BLaER1 treated with 17β-estradiol and CSF1 and Interleukin-3, amounts not matched to agents 10 nM and 100 nM (cell line): ENCODE results near the gene CSNK2A1.
"Not testable (repeated sequence)": the region's sequence is repeated elsewhere in the genome, so short reads cannot be mapped to it uniquely, and the experiment has no call there.

ENCODE experiments used
- H3K27ac ChIP-seq, 11 experiments: shearing (Covaris generic); formaldehyde crosslinking; 2 replicates each; pipeline ENCODE4 v1.8.1; 2022
- H3K27me3 ChIP-seq, 11 experiments: shearing (Covaris generic); formaldehyde crosslinking; 2 replicates each; pipeline ENCODE4 v1.8.1; 2022
- H3K36me3 ChIP-seq, 11 experiments: shearing (Covaris generic); formaldehyde crosslinking; 2 replicates each; pipeline ENCODE4 v1.8.1; 2022
- H3K4me1 ChIP-seq, 10 experiments: shearing (Covaris generic); formaldehyde crosslinking; 2 replicates each; pipeline ENCODE4 v1.8.1; 2022
- H3K4me2 ChIP-seq, 11 experiments: shearing (Covaris generic); formaldehyde crosslinking; 2 replicates each; pipeline ENCODE4 v1.8.1; 2022
- H3K4me3 ChIP-seq, 10 experiments: shearing (Covaris generic); formaldehyde crosslinking; 2 replicates each; pipeline ENCODE4 v1.8.1; 2022
- H3K9ac ChIP-seq, 11 experiments: shearing (Covaris generic); formaldehyde crosslinking; 2 replicates each; pipeline ENCODE4 v1.8.1; 2022
- H3K9me3 ChIP-seq, 11 experiments: shearing (Covaris generic); formaldehyde crosslinking; replicated peaks in 1 of 11; 2 replicates each; pipeline ENCODE4 v1.8.1; 2022
- H4K20me1 ChIP-seq, 11 experiments: shearing (Covaris generic); formaldehyde crosslinking; 2 replicates each; pipeline ENCODE4 v1.8.1; 2022
- Cebpa-rat ChIP-seq, 11 experiments: shearing (Covaris generic); IDR thresholded peaks; 2 replicates each; pipeline ENCODE4 v1.8.1; 2022

Gene CSNK2A1

DNA sequence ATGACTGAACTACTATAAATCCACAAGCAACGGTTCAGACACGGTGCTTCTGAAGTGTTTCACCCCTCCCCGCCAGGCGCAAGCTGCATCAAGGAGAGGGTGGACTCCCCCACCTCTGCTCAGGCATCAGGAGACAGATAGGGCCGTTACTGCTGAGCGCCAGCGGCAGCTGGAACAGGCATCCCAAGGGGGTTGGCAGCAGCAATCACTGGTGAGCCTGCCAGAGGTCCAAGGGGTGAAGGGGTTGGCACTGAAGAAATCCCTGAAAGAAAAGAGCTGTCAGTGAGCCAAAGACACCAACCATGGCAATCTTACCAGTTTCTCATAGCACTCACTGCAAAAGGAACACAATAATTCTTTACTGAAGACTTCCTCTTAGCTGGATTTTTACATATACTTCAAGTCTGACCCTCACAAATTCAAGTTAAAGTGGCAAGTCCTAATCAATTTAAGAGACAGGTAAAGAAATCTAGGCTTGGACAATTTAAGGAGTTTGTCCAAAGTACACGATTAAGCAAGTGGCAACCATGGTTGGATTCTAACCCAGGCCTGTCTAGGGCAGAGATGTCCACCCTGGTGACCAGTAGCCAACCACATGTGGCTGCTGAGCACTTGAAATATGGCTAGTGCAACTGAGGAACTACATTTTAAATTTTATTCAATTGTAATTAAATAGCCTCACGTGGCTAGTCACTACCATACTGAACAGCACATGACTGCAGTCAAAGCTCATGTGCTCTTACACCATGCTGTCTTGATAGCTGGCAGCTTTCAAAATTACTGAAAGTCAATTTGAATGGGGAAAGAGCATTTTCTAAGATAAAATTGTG is 59.6 kb downstream of the CSNK2A1 start:
- TF ChIP-seq Cebpa-rat (IDR thresholded peaks at IDR 0.05), result no peak
- Histone ChIP-seq H4K20me1 (peaks cover 5 to 84% (median 38%) of the 10 kb centered on the region in 11 experiments; a peak in 18 of 22 replicates), H3K36me3 (peaks cover 86 to 98% (median 91%) of the 10 kb centered on the region in 11 experiments), H3K4me3 (no peak overlapping the region), H3K4me1 (no peaks in the 10 kb centered on the region; a peak in 1 of 20 replicates), H3K9ac (no peak overlapping the region), H3K9me3 (no peaks in the 10 kb centered on the region), H3K4me2 (no peak overlapping the region), H3K27me3 (no peaks in the 10 kb centered on the region), H3K27ac (no peak overlapping the region)

DNA sequence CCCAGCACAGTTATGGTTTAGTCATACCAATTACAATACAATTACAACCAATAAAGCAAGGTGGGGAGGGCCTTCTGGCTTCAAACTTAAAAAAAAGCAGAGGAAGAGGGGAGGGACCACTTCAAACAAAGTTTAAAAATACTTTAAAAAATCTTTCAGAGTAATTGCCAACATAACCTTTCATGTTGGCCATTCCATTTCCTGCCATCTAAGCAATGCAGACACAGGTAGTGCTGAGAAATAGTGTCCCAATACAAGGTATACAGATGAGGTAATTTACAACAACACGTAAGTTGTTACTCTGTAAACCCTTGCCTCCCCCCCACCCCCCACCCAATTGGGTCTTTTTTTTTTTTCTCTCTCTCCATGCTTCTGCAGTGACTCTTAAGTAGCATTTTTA is 62.4 kb downstream of the CSNK2A1 start:
- no peak overlapping the region for H3K27ac ChIP-seq
- peaks cover 15 to 69% (median 39%) of the 10 kb centered on the region in 11 experiments; a peak in 20 of 22 replicates for H4K20me1 ChIP-seq
- no peaks in the 10 kb centered on the region for H3K9me3 ChIP-seq
- H3K36me3 ChIP-seq, result peaks cover 85 to 95% (median 88%) of the 10 kb centered on the region in 11 experiments
- TF ChIP-seq Cebpa-rat (IDR thresholded peaks at IDR 0.05), result no peak
- H3K4me2 ChIP-seq, result no peak overlapping the region
- no peak overlapping the region; a peak in 1 of 22 replicates for H3K9ac ChIP-seq
- no peak overlapping the region for H3K4me3 ChIP-seq
- no peaks in the 10 kb centered on the region for H3K27me3 ChIP-seq
- H3K4me1 ChIP-seq, result peaks cover 0 to 5% (median 0%) of the 10 kb centered on the region in 10 experiments; a peak in 1 of 20 replicates

DNA sequence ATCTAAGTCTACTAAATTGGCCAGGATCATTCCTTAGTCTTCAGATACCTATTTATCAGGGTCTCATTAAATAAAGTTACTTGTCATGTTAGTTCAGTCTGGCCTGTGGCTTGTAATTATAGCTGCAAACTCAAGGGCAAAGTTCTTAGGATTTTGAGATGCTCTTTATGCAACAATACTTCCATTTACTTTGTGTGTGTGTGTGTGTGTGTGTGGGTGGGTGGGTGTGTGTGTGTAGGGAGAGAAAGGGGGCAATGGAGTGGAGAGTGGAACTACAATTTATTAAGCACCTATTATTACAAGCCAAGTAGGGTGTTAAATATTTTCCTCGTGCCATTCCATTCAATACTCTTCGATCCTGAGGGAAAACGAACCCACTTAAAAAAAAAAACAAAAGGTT is 63.5 kb downstream of the CSNK2A1 start:
- Histone ChIP-seq H4K20me1 (peaks cover 15 to 59% (median 39%) of the 10 kb centered on the region in 11 experiments; a peak in 20 of 22 replicates), H3K4me1 (peaks cover 0 to 5% (median 0%) of the 10 kb centered on the region in 10 experiments; a peak in 1 of 20 replicates), H3K36me3 (peaks cover 84 to 94% (median 87%) of the 10 kb centered on the region in 11 experiments), H3K9ac (no peak overlapping the region), H3K4me2 (no peak overlapping the region), H3K9me3 (no peaks in the 10 kb centered on the region), H3K27me3 (no peaks in the 10 kb centered on the region), H3K27ac (no peak overlapping the region), H3K4me3 (no peak overlapping the region)
- TF ChIP-seq Cebpa-rat (IDR thresholded peaks at IDR 0.05), result no peak

DNA sequence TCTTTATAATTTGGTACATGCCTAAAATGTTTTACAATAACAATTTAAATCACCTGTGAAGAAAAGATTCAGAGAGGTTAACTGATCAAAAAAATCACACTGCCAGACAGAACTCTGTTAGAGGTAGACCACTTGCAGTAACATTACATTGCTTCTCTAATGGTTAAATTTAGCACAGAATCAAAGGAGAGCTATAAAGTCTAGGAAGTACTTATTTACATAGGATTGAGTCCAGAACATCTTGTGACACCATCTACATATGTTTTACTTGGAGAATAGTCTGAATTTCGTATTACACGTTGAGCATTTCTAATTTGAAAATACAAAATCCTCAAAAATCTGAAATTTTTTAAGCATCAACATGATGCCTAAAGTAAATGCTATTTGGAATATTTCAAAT is 64.1 kb downstream of the CSNK2A1 start:
- H3K9me3 ChIP-seq, result peaks cover 0 to 2% (median 0%) of the 10 kb centered on the region in 11 experiments; a peak in 3 of 22 replicates
- no peak overlapping the region for H3K4me3 ChIP-seq
- H3K36me3 ChIP-seq, result peaks cover 82 to 96% (median 89%) of the 10 kb centered on the region in 11 experiments
- H3K27me3 ChIP-seq, result no peaks in the 10 kb centered on the region
- H3K9ac ChIP-seq, result no peak overlapping the region
- no peak overlapping the region for H3K27ac ChIP-seq
- no peak for TF ChIP-seq Cebpa-rat (IDR thresholded peaks at IDR 0.05)
- H4K20me1 ChIP-seq, result peaks cover 15 to 59% (median 39%) of the 10 kb centered on the region in 11 experiments; a peak in 20 of 22 replicates
- H3K4me1 ChIP-seq, result peaks cover 0 to 5% (median 0%) of the 10 kb centered on the region in 10 experiments; a peak in 1 of 20 replicates
- no peak overlapping the region for H3K4me2 ChIP-seq

DNA sequence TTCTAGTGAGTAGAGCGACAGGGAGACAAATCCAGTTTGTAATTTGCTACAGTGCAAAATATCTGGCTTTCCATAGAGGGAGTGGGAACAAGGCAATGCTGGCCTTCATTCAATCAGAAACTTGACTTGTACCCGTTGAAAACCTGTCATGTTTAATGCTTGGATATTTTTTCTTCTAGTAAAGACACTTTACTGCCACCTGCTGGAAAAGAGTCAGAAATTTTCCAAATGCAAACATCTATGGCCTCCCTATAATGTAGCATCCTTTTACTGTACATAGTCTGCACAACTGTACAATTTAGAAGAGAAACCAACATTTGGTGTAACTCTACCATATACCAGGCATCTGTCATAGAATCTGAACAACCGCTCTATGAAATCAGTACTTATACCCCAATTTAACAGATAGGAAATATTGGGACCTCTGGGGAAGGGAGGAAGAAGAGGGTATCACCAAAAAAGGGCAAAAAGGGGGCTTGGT is 64.6 kb downstream of the CSNK2A1 start:
- peaks cover 15 to 54% (median 38%) of the 10 kb centered on the region in 11 experiments; a peak in 20 of 22 replicates for H4K20me1 ChIP-seq
- peaks cover 81 to 96% (median 87%) of the 10 kb centered on the region in 11 experiments for H3K36me3 ChIP-seq
- no peak overlapping the region for H3K27ac ChIP-seq

DNA sequence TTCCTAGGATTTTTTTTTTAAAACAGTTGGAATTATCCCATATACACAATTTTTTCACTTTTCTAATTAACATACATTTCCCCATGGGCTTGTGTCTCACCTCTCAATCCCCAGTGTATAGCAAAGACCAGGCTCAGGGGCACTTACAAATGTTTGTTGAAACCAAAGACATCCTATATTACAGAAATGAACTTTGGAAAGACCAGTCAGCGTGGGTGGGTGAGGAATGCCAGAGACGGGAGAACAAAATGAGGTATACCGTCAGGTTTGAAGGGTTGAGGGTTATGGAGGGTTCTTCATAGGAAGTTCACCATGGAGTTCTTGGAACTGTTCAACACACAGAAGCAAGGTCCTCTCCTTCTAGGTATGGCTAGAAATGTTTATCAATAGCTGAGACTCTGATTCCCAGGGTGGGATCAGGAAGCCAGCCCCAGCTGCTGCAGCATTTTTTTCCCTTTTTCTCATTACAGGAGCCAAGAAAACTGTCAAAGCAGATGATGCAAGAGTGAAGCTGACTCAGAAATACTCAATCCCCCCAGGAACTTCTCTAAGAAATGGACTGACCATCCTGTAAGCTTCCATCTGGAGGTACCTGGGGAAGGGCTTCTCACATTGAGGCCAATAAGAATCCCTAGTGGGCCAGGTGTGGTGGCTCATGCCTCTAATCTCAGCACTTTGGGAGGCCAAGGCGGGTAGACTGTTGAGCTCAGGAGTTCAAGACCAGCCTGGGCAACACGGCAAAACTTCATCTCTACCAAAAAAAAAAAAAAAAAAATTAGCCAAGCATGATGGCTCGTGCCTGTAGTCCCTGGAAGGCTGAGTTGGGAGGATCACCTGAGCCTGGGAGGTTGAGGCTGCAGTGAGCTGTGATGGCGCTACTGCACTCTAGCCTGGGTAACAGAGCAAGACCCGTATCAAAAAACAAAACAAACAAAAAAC is 65.3 kb downstream of the CSNK2A1 start:
- H3K4me3 ChIP-seq, result no peak overlapping the region
- no peak overlapping the region for H3K4me2 ChIP-seq

More for the DNA sequence above, 64.6 kb downstream of the CSNK2A1 start:
- no peak overlapping the region for H3K4me2 ChIP-seq
- TF ChIP-seq Cebpa-rat (IDR thresholded peaks at IDR 0.05), result no peak
- H3K4me1 ChIP-seq, result 0 out of 20 replicates have a peak, but pooled peaks cover 0 to 5% (median 0%) of the 10 kb centered on the region in 10 experiments
- no peak overlapping the region for H3K9ac ChIP-seq
- no peak overlapping the region for H3K4me3 ChIP-seq
- H3K9me3 ChIP-seq, result peaks cover 0 to 7% (median 3%) of the 10 kb centered on the region in 11 experiments; a peak in 16 of 22 replicates
- no peaks in the 10 kb centered on the region for H3K27me3 ChIP-seq

DNA sequence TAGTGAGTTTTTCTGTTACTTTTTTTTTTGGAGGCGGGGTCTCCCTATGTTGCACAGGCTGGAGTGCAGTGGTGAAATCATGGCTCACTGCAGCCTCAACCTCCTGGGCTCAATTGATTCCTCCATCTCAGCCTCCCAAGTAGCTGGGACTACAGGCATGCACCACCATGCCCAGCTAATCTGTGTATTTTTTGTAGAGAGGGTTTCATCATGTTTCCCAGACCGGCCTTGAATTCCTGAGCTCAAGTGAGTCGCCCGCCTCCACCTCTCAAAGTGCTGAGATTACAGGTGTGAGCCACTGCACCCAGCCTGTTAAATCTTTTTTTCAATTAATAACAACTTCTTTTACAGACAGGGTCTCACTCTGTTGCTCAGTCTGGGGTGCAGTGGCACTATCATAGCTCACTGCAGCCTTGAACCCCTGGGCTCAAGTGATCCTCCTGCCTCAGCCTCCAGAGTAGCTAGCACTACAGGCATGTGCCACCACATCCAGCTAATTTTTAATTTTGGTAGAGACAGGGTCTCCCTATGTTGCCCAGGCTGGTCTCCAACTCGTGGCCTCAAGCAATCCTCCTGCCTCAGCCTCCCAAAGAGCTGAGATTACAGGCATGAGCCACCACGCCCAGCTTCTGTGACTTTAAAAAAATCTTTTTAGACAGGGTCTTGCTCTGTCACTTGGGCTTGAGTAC is 66.9 kb downstream of the CSNK2A1 start:
- H3K27me3 ChIP-seq, H3K9ac ChIP-seq, H3K4me1 ChIP-seq, H3K4me3 ChIP-seq, H3K4me2 ChIP-seq, H3K27ac ChIP-seq: not testable (repeated sequence)
- Histone ChIP-seq H3K9me3 (peaks cover 17 to 30% (median 25%) of the 10 kb centered on the region in 11 experiments), H4K20me1 (peaks cover 10 to 35% (median 30%) of the 10 kb centered on the region in 11 experiments; a peak in 20 of 22 replicates), H3K36me3 (peaks cover 73 to 95% (median 82%) of the 10 kb centered on the region in 11 experiments)

More for the DNA sequence above, 65.3 kb downstream of the CSNK2A1 start:
- H3K9ac ChIP-seq, result no peak overlapping the region; a peak in 2 of 22 replicates
- 0 out of 20 replicates have a peak, but pooled peaks cover 0 to 5% (median 0%) of the 10 kb centered on the region in 10 experiments for H3K4me1 ChIP-seq
- H3K36me3 ChIP-seq, result peaks cover 81 to 96% (median 87%) of the 10 kb centered on the region in 11 experiments
- no peak for TF ChIP-seq Cebpa-rat (IDR thresholded peaks at IDR 0.05)
- no peak overlapping the region for H3K27ac ChIP-seq
- peaks cover 5 to 14% (median 10%) of the 10 kb centered on the region in 11 experiments for H3K9me3 ChIP-seq
- no peaks in the 10 kb centered on the region for H3K27me3 ChIP-seq
- peaks cover 15 to 50% (median 36%) of the 10 kb centered on the region in 11 experiments; a peak in 20 of 22 replicates for H4K20me1 ChIP-seq
